ENCODE data around the gene ZDHHC24. TPM values are rescaled to one million over a fixed set of nuclear protein-coding genes. Genes with fewer than 3 reads are reported as not detected.

The ZDHHC24 gene
- total RNA-seq, 1 experiment from 2014 or later = 12.4 TPM

GRCh38 chr11:66593303-66593635 lies 47.4 kb upstream of the ZDHHC24 start:
- H3K4me1 Mint-ChIP-seq (ENCODE audit: insufficient read depth, unreplicated experiment) = peaks cover 5% of the 10 kb centered on the region
- TF ChIP-seq, protein P1, sequence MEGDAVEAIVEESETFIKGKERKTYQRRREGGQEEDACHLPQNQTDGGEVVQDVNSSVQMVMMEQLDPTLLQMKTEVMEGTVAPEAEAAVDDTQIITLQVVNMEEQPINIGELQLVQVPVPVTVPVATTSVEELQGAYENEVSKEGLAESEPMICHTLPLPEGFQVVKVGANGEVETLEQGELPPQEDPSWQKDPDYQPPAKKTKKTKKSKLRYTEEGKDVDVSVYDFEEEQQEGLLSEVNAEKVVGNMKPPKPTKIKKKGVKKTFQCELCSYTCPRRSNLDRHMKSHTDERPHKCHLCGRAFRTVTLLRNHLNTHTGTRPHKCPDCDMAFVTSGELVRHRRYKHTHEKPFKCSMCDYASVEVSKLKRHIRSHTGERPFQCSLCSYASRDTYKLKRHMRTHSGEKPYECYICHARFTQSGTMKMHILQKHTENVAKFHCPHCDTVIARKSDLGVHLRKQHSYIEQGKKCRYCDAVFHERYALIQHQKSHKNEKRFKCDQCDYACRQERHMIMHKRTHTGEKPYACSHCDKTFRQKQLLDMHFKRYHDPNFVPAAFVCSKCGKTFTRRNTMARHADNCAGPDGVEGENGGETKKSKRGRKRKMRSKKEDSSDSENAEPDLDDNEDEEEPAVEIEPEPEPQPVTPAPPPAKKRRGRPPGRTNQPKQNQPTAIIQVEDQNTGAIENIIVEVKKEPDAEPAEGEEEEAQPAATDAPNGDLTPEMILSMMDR (IDR thresholded peaks at IDR 0.05; ENCODE audit: unreplicated experiment) = no peak
- peak overlapping the region; percentile 96 for H3K27ac Mint-ChIP-seq (ENCODE audit: low read depth, unreplicated experiment)
- no peaks in the 10 kb centered on the region for H3K27me3 Mint-ChIP-seq (ENCODE audit: insufficient read depth, unreplicated experiment)
- ChIA-PET CTCF (interaction anchor here (0.7 to 1.2 kb wide), 2 partner anchors 85 to 104 kb away, joined by 3 read pairs; no protein-coding TSS in a partner anchor), POLR2A (interaction anchor here (0.8 to 5.2 kb wide), 7 partner anchors 9 to 835 kb away, joined by 3 to 38 read pairs (median 9); partner anchors contain the start of genes ACTN3, CTSF, RBM14 and RBM4)
- peaks cover 4% of the 10 kb centered on the region for H3K36me3 Mint-ChIP-seq (ENCODE audit: insufficient read depth, unreplicated experiment)
- TSS peak; percentile 59 for BruUV-seq (replicated peaks)
- no peak for DNase-seq (ENCODE audit: unreplicated experiment)
- intact Hi-C loops (cut with micrococcal nuclease) = no loop called here
- H3K4me3 Mint-ChIP-seq (ENCODE audit: unreplicated experiment) = peak overlapping the region; percentile 94
- H3K9me3 Mint-ChIP-seq (ENCODE audit: unreplicated experiment) = no peaks in the 10 kb centered on the region

DNA sequence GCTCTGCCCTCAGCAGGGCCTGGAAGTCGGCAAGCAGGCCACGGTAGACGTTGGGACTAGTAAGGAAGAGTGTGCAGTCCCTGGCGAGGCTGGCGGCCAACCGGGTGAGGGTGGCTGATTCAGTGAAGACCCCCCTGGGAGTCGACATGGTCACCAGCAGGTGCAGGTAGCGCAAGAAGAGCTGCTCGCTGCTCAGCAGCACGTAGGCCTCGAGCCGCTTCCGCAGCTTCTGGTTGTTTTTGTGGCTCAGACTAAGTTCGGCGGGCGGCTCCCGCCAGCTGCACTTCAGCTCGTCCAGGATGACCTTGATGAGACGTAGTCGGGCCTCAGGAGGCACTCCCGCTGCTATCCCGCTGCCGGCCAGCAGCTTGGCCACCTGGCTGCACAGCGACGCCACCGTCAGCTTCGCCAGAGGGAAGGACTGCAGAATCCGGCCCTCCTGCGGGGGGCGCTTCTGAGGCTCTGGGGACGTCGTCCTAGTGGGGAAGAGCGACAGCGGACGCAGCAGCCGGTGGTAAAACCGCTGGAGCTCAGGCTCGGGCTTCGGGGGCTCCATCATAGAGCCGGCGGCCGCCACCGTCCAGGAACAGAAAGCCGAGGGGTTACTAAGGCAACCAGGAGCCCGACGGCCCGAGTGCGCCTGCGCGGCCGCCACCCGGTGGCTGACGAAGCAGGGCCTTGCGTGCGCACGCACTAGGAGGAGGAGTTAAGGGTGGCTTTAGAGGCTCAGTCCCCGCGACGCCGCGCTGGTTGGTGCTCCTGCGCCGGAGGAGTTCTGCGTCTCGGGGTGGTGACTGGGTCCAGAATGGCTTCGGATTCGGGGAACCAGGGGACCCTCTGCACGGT lies 46.8 kb upstream of the ZDHHC24 start, which contains the start of the genes CCDC87 and CCS:
CCDC87 (minus strand) TSS at position 607 of the 846 bp plus-strand sequence; CDS start at position 559, 48 bp downstream.
CCS (plus strand) TSS at position 729 of the 846 bp plus-strand sequence; CDS start at position 806, 77 bp downstream.
- Mint-ChIP-seq H3K27ac (ENCODE audit: low read depth, unreplicated experiment) (peak within 1 kb of the TSS; percentile 96), H3K27me3 (ENCODE audit: insufficient read depth, unreplicated experiment) (no peaks in the 10 kb centered on the region), H3K36me3 (ENCODE audit: insufficient read depth, unreplicated experiment) (peaks cover 4% of the 10 kb centered on the region), H3K9me3 (ENCODE audit: unreplicated experiment) (no peaks in the 10 kb centered on the region), H3K4me1 (ENCODE audit: insufficient read depth, unreplicated experiment) (peaks cover 5% of the 10 kb centered on the region), H3K4me3 (ENCODE audit: unreplicated experiment) (peak within 1 kb of the TSS; percentile 94)
- peak; percentile 94 for DNase-seq (ENCODE audit: unreplicated experiment)
- CTCF ChIA-PET = interaction anchor here (0.6 to 1.2 kb wide), 6 partner anchors 9 to 178 kb away, joined by 3 read pairs; partner anchors contain the start of gene CTSF
- intact Hi-C loops (cut with micrococcal nuclease) = no loop called here
- POLR2A ChIA-PET = interaction anchor here (0.6 to 5.2 kb wide), 10 partner anchors 10 to 836 kb away, joined by 3 to 38 read pairs (median 4); partner anchors contain the start of genes ACTN3, CTSF, RBM14 and RBM4
- TF ChIP-seq, protein P1 (IDR thresholded peaks at IDR 0.05; ENCODE audit: unreplicated experiment) = peak; percentile 33
- BruUV-seq (replicated peaks) = no TSS peak

DNA sequence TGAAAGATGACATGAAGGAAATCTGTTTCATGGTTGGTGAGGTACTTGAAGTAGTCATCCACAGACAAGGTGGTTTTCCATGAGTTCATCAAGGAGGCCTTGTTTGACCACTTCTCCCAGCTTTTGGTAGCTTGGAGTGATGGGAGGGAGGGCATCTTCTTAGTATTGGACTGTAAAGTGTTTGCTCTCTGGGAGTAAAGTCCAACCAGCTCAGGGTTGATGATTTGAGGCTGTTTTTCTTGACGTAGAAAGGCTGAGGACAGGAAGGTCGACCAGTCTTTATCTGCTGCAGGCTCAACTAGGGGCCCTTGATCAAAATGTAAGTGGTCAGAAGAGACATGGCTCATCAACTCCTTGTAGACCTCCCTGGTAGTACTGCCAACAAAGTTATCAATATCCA lies 45.3 kb upstream of the ZDHHC24 start:
- no TSS peak for BruUV-seq (replicated peaks)
- intact Hi-C loops (cut with micrococcal nuclease) = no loop called here
- TF ChIP-seq, protein P1 (IDR thresholded peaks at IDR 0.05; ENCODE audit: unreplicated experiment) = no peak
- H3K36me3 Mint-ChIP-seq (ENCODE audit: insufficient read depth, unreplicated experiment) = no peaks in the 10 kb centered on the region
- DNase-seq (ENCODE audit: unreplicated experiment) = no peak
- H3K27ac Mint-ChIP-seq (ENCODE audit: low read depth, unreplicated experiment) = no peak overlapping the region
- no peak overlapping the region for H3K4me3 Mint-ChIP-seq (ENCODE audit: unreplicated experiment)
- H3K4me1 Mint-ChIP-seq (ENCODE audit: insufficient read depth, unreplicated experiment) = peaks cover 5% of the 10 kb centered on the region
- H3K27me3 Mint-ChIP-seq (ENCODE audit: insufficient read depth, unreplicated experiment) = no peaks in the 10 kb centered on the region
- POLR2A ChIA-PET = interaction anchor here (1.5 to 1.7 kb wide), 2 partner anchors 11 to 26 kb away, joined by 3 to 6 read pairs; partner anchors contain the start of gene RBM14
- H3K9me3 Mint-ChIP-seq (ENCODE audit: unreplicated experiment) = no peaks in the 10 kb centered on the region
- CTCF ChIA-PET = interaction anchor here (0.8 to 1.6 kb wide), 5 partner anchors 12 to 295 kb away, joined by 3 to 8 read pairs (median 5); no protein-coding TSS in a partner anchor

All from MCF 10A (cell line).